Erythroblast (primary cell): ENCODE measurements around the gene TMEM134.

Experiments
- GATA1 ChIP-seq: IDR thresholded peaks from 2 replicates; pipeline ENCODE4 v1.6.1; 2011; ENCODE audit warnings: low read depth, mild to moderate bottlenecking, control low read depth, low read length, moderate library complexity
- POLR2A ChIP-seq: IDR thresholded peaks from 2 replicates; pipeline ENCODE4 v1.6.1; 2011; ENCODE audit warnings: mild to moderate bottlenecking, low read length

GRCh38 chr11:67428052-67429001 is 40.7 kb downstream of the TMEM134 start, which contains the start of gene RPS6KB2:
- peak; percentile 95 for TF ChIP-seq POLR2A
- no peak for TF ChIP-seq GATA1
